Type B pancreatic cell (in vitro differentiated cells): Measurements from ENCODE around the gene FOXE1. TPM values are rescaled to one million over a fixed set of nuclear protein-coding genes. Genes with fewer than 3 reads are reported as not detected.

Source experiments
- DNase-seq: peaks from one replicate; pipeline ENCODE4 v3.0.0; 2021; ENCODE audit warnings: mixed read lengths; ENCODE audit not compliant: unreplicated experiment; ENCODE audit errors: extremely low spot score
- H3K27ac Mint-ChIP-seq: 2 replicates; pipeline ENCODE4 v1.8.0; 2021; ENCODE audit warnings: mild to moderate bottlenecking, mixed read lengths
- H3K27me3 Mint-ChIP-seq: 2 replicates; pipeline ENCODE4 v1.8.0; 2021; ENCODE audit warnings: mixed read lengths
- H3K36me3 Mint-ChIP-seq: 2 replicates; pipeline ENCODE4 v1.8.0; 2021; ENCODE audit warnings: mixed read lengths
- H3K4me1 Mint-ChIP-seq: one replicate; pipeline ENCODE4 v1.8.0; 2021; ENCODE audit warnings: mixed read lengths; ENCODE audit not compliant: unreplicated experiment
- H3K4me3 Mint-ChIP-seq: 2 replicates; pipeline ENCODE4 v1.8.0; 2021; ENCODE audit warnings: mild to moderate bottlenecking, mixed read lengths
- H3K9me3 Mint-ChIP-seq: 2 replicates; pipeline ENCODE4 v1.8.0; 2021; ENCODE audit warnings: mixed read lengths
- CTCF ChIP-seq: fragments of 200-600 bp; sonication (generic); conservative IDR thresholded peaks from 2 replicates; pipeline ENCODE4 v1.5.0; 2021; ENCODE audit warnings: antibody characterized with exemption, mild to moderate bottlenecking
- total RNA-seq: library from RNA; stranded (reverse); gene quantifications from 2 replicates; pipeline ENCODE4 v1.2.1, GENCODE V29; 2021; ENCODE audit warnings: low replicate concordance

The FOXE1 gene
- total RNA-seq, 1 donor from 2014 or later: 4.2 TPM

GRCh38 chr9:97808972-97809371, 44.1 kb upstream of the FOXE1 start:
- Mint-ChIP-seq H3K4me3 (no peak overlapping the region), H3K27me3 (peaks cover 49% of the 10 kb centered on the region), H3K36me3 (no peaks in the 10 kb centered on the region), H3K4me1 (no peaks in the 10 kb centered on the region), H3K9me3 (no peaks in the 10 kb centered on the region), H3K27ac (no peak overlapping the region)
- TF ChIP-seq CTCF: no peak
- DNase-seq: no peak

- H3K36me3 Mint-ChIP-seq: no peaks in the 10 kb centered on the region
- DNase-seq: no peak
- no peaks in the 10 kb centered on the region for H3K4me1 Mint-ChIP-seq
- H3K4me3 Mint-ChIP-seq: no peak overlapping the region
- TF ChIP-seq CTCF: no peak
- no peak overlapping the region for H3K27ac Mint-ChIP-seq
- H3K27me3 Mint-ChIP-seq: peaks cover 46% of the 10 kb centered on the region
- no peaks in the 10 kb centered on the region for H3K9me3 Mint-ChIP-seq
These were observed 43.2 kb upstream of the FOXE1 start for GRCh38 chr9:97809666-97810344.

- TF ChIP-seq CTCF: no peak
- H3K27ac Mint-ChIP-seq: no peak overlapping the region
- H3K27me3 Mint-ChIP-seq: peaks cover 40% of the 10 kb centered on the region
- H3K36me3 Mint-ChIP-seq: no peaks in the 10 kb centered on the region
- no peak overlapping the region for H3K4me3 Mint-ChIP-seq
- no peaks in the 10 kb centered on the region for H3K4me1 Mint-ChIP-seq
- DNase-seq: no peak
- no peaks in the 10 kb centered on the region for H3K9me3 Mint-ChIP-seq
These were observed 41.3 kb upstream of the FOXE1 start for GRCh38 chr9:97811533-97812246.

GRCh38 chr9:97812247-97812543, 40.8 kb upstream of the FOXE1 start:
- H3K27me3 Mint-ChIP-seq: peaks cover 38% of the 10 kb centered on the region
- H3K4me1 Mint-ChIP-seq: no peaks in the 10 kb centered on the region
- DNase-seq: no peak
- H3K4me3 Mint-ChIP-seq: no peak overlapping the region
- no peaks in the 10 kb centered on the region for H3K36me3 Mint-ChIP-seq
- no peak for TF ChIP-seq CTCF
- no peak overlapping the region for H3K27ac Mint-ChIP-seq
- no peaks in the 10 kb centered on the region for H3K9me3 Mint-ChIP-seq

- Mint-ChIP-seq H3K4me1 (no peaks in the 10 kb centered on the region), H3K36me3 (no peaks in the 10 kb centered on the region), H3K27me3 (peaks cover 38% of the 10 kb centered on the region), H3K4me3 (no peak overlapping the region), H3K9me3 (no peaks in the 10 kb centered on the region), H3K27ac (no peak overlapping the region)
- DNase-seq: no peak
- TF ChIP-seq CTCF: no peak
These were observed 40.0 kb upstream of the FOXE1 start for GRCh38 chr9:97813072-97813471.
